ENCODE results near the gene PRUNE2.
A peak's percentile ranks its signal among the peaks of the same experiment; 100 is the strongest.
"Not testable (repeated sequence)": the region's sequence is repeated elsewhere in the genome, so short reads cannot be mapped to it uniquely, and the experiment has no call there.

PRUNE2 gene

DNA sequence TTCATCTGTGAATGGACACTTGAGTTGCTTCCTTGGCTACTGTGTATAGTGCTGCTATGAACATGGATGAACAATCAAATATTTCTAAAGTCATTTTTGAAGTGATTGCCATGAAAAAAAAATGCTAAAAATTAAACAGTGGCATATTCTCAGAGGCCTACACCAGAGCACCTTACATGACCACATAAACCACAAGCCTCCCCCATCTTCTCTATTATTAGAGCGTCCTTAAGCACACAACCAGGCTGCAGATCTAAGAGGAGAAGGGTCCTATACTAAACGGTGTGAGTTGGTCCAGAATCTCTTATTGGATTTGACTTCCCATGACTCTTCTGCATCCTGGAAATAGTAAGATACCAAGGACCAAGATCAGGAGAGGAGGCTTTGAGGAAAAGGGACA, 107.4 kb downstream of the PRUNE2 start:
- no peak for DNase-seq (ENCODE audit: low spot score)

- DNase-seq (ENCODE audit: low spot score): no peak
Observed at GRCh38 chr9:76796296-76796695, 109.6 kb downstream of the PRUNE2 start.

- DNase-seq (ENCODE audit: low spot score): no peak
Observed at GRCh38 chr9:76793784-76794431, 112.0 kb downstream of the PRUNE2 start.

- no peak for DNase-seq (ENCODE audit: low spot score)
Observed at GRCh38 chr9:76789840-76790239, 116.1 kb downstream of the PRUNE2 start.

- DNase-seq (ENCODE audit: low spot score): peak; percentile 25
Observed at GRCh38 chr9:76787677-76788076, 118.2 kb downstream of the PRUNE2 start.

DNA sequence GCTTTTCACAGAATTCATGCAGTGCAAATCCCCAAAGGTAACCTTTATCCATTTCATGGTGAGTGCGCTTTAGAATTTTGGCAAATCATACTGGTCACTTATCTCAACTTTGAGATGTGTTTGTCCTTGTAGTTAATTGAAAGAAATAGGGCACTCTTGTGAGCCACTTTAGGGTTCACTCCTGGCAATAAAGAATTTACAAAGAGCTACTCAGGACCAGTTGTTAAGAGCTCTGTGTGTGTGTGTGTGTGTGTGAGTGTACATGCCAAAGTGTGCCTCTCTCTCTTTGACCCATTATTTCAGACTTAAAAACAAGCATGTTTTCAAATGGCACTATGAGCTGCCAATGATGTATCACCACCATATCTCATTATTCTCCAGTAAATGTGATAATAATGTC, 120.4 kb downstream of the PRUNE2 start:
- DNase-seq (ENCODE audit: low spot score): no peak

- no peak for DNase-seq (ENCODE audit: low spot score)
Observed at GRCh38 chr9:76784881-76785280, 121.0 kb downstream of the PRUNE2 start.

- DNase-seq (ENCODE audit: low spot score): no peak
Observed at GRCh38 chr9:76772686-76773445, 133.0 kb downstream of the PRUNE2 start.

- DNase-seq (ENCODE audit: low spot score): peak; percentile 53
Observed at GRCh38 chr9:76766126-76766525, 139.8 kb downstream of the PRUNE2 start.

GRCh38 chr9:76764138-76764537, 141.8 kb downstream of the PRUNE2 start, which contains the start of gene PCA3:
PCA3 (plus strand) TSS chr9:76764438.
- no peak for DNase-seq (ENCODE audit: low spot score)

- no peak for DNase-seq (ENCODE audit: low spot score)
Observed at GRCh38 chr9:76761448-76761847, 144.5 kb downstream of the PRUNE2 start.

- DNase-seq (ENCODE audit: low spot score): no peak
Observed at GRCh38 chr9:76759732-76760131, 146.2 kb downstream of the PRUNE2 start.

DNA sequence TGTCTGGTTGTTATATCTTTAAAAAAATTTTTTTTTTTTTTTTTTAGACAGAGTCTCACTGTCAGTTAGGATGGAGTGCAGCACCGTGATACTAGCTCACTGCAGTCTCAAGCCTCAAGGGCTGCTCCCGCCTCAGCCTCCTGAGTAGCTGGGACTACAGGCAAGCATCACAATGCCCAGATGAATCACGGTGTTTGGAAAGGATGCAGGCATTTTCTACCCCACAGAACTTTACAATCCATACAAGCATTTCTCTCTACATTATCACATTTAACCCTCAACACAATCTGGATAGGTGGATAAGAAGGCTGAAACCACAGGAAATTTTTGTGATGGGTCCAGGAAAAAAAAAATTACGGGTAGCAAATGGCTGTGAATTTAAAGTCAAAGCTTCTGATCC, 147.4 kb downstream of the PRUNE2 start:
- DNase-seq (ENCODE audit: low spot score): no peak

GRCh38 chr9:76756941-76757673, 148.8 kb downstream of the PRUNE2 start:
- DNase-seq (ENCODE audit: low spot score): no peak

- DNase-seq (ENCODE audit: low spot score): peak; percentile 83
Observed at GRCh38 chr9:76756268-76756640, 149.7 kb downstream of the PRUNE2 start.

- no peak for DNase-seq (ENCODE audit: low spot score)
Observed at GRCh38 chr9:76751001-76751400, 154.9 kb downstream of the PRUNE2 start.

- DNase-seq (ENCODE audit: low spot score): no peak
Observed at GRCh38 chr9:76744336-76744735, 161.6 kb downstream of the PRUNE2 start.

DNA sequence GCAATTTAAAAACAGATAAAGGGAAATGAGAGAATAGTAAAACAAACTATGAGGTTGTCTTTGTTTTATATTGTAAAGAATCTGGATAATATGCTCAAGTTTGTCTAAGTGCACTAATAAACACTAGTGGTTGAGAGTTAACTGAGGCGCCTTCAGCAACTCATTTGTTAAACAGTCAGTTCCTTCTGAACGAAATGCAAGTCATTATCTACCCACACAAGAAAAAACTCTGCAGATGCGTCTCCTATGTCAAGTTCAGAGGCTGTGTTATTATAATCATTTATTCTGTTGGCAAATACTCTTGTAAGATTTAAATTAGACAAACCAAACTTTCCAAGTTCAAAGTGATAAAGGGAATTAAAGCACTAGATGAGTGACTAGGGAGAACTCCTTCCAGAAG, 162.0 kb downstream of the PRUNE2 start:
- DNase-seq (ENCODE audit: low spot score): no peak

DNA sequence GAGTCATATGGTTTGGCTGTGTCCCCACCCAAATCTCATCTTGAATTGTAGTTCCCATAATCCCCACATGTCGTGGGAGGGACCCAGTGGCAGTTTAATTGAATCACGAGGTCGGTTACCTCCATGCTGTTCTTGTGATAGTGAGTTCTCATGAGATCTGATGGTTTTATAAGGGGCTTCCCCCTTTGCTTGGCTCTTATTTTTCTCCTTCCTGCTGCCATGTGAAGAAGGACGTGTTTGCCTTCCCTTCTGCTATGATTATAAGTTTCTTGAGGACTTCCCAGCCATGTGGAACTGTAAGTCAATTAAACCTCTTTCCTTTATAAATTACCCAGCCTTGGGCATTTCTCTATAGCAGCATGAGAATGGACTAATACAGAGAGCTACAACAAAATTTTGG, 163.0 kb downstream of the PRUNE2 start:
- DNase-seq (ENCODE audit: low spot score): not testable (repeated sequence)

DNA sequence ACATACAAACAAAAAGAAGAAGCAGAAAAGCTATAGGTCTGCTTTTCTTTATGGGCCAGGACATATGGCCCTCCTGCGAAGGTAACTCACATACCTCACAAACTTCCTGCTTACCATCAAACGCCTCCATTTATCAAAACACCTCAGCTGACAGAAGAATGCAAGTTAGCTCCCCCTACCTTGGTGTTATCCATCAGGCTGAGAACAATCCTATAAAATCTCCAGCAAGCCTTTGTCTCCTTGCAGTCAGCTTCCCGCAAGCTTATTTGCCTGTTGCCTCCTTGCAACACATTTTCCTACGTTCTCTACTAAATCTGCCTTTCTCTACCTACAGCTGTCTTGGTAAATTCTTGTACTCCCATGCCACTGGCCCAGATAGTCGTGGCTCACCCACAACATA, 164.4 kb downstream of the PRUNE2 start:
- no peak for DNase-seq (ENCODE audit: low spot score)

GRCh38 chr9:76738402-76738801, 167.5 kb downstream of the PRUNE2 start:
- no peak for DNase-seq (ENCODE audit: low spot score)

DNA sequence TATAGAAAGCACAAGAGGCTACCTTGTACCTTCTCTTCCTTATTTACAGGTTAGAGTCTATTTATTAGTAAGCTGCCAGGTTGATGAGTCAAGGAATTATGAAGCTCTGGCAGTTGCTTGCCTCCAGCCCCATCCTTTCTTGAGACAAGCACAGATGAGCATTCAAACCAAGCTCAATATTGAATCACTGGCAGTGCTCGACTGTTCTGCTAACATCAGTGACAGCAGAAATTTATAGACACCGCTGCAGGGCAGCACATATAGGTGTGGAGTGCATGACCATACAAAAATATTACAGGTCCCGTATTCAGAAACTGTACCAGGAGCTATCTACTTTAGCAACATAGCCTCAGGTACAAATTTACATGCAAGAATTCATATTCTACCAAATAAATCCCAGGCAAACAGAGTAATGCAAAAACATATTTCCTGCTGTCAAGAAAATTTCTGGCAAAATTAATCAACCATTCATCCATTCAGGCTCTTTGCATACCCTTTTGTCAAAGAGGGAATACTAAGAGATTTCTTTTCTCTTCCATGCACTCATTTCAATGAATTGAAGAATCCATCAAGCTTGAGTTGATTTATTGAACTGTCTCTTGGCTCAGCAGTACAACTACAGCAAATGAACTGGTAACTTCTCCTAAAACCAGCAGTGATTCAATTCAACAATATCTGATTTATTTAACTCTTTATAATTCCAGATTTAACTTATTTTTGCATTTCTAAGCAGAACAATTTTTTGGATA, 168.6 kb downstream of the PRUNE2 start:
- DNase-seq (ENCODE audit: low spot score): no peak
